Urinary bladder (tissue), 4 donors: ENCODE data around the gene MYO1E. TPM values are rescaled to one million over a fixed set of nuclear protein-coding genes. Genes with fewer than 3 reads are reported as not detected.

Experiments used
- DNase-seq: peaks from one replicate; pipeline ENCODE4 v3.0.0-alpha.2; 2015; ENCODE audit errors: extremely low spot score
- H3K27ac ChIP-seq: one replicate; pipeline ENCODE4 v1.5.1; 2013; ENCODE audit warnings: low read depth, mild to moderate bottlenecking, moderate library complexity
- H3K36me3 ChIP-seq: one replicate; pipeline ENCODE4 v1.6.1; 2013; ENCODE audit warnings: mild to moderate bottlenecking, moderate library complexity; ENCODE audit not compliant: insufficient read depth
- H3K4me1 ChIP-seq: one replicate; pipeline ENCODE4 v1.6.1; 2013; ENCODE audit warnings: mild to moderate bottlenecking, moderate library complexity; ENCODE audit not compliant: insufficient read depth
- H3K4me3 ChIP-seq: one replicate; pipeline ENCODE4 v1.5.1; 2013; ENCODE audit warnings: low read depth, low read length
- WGBS: extraction: QIAGEN DNeasy Blood & Tissue Kit; methylation state at CpG from one replicate; pipeline ENCODE4 v1.1.7; 2013; 5-methylcytosine and 5-hydroxymethylcytosine counted together
- polyA plus RNA-seq: library from polyadenylated mRNA; stranded (reverse); fragments of 200-250 nt; gene quantifications from one replicate; pipeline ENCODE4 v1.2.3, GENCODE V29; 2013
- total RNA-seq: library from RNA; depleted of rRNA; stranded (reverse); fragments of >200 nt; gene quantifications from one replicate; pipeline ENCODE4 v1.2.3, GENCODE V29; 2014
- donor health status: healthy with polysubstance abuse.
- donor health status: healthy.

The MYO1E gene
- total and polyA plus RNA-seq, 2 donors: 20.2 to 60.0 TPM

DNA sequence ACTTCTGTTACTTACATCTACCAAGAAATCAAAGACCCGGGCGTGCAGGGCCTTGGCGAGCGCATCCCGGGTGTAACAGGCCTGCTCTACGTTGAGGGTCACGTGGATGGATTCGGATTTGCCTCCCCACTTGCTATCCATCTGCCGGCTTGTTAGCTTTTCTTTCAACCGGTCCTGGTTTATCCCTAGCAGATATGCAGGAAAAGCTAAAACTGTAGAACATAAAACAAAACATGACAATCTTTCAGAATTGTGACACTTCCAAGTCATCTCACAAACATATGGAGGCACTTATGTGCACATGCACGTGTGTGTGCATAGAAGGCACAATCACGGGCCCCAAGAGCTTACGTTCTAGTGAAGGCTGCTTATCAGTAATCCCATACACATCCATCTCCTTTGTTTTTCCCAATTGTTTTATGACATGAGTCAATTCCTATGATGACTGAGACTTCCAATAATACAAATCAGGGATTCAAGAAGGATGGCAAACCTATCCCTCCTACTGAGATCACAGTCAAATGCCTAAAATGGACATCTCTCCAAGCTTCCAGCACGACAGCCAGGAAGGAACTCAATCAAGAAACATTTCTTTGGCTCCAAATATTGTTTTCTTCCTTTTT, 154.7 kb downstream of the MYO1E start:
- no peak overlapping the region for H3K27ac ChIP-seq
- no peaks in the 10 kb centered on the region for H3K4me1 ChIP-seq
- 91% methylated on average over 14 of the region's 14 CpGs for WGBS
- no peaks in the 10 kb centered on the region for H3K36me3 ChIP-seq
- H3K4me3 ChIP-seq: no peak overlapping the region
- no peak for DNase-seq

DNA sequence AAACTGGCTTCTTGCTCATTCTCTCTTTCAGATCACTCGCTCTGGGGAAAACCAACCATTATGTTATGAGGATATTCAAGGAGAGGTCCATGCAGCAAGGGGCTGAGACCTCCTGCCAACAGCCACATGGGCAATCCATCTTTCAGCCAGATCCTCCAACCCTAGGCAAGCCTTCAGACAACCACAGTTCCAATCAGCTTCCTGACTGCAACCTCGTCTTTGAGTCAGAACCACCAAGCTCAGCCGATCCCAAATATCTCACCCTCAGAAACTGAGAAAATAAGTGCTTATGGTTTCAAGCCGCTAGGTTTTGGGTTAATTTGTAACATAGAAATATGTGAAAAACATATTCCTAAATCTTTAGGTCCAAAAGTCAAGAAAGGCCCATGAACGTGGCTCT, 155.8 kb downstream of the MYO1E start:
- no peak overlapping the region for H3K27ac ChIP-seq
- DNase-seq: no peak
- H3K4me1 ChIP-seq: no peaks in the 10 kb centered on the region
- peaks cover 2% of the 10 kb centered on the region for H3K36me3 ChIP-seq
- no peak overlapping the region for H3K4me3 ChIP-seq
- WGBS: 96% methylated on average over 5 of the region's 5 CpGs

DNA sequence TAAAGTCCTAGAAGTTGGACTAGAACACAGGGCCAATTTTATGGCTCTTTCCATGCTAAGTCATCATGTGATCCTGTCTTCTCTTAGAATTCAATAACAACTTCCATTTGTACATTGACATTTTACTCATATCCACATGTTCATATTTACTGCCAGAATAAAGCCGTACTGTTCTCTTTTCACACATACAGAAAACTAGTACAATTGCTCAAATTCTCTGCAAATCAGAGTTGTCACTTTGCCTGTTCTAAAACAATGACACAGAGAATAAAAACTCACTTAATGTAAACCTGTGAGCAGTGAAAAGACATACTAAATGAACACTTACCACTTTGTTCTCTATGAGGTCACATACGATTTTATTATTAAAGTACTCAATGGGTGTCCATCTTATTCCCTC, 162.5 kb downstream of the MYO1E start:
- no peak overlapping the region for H3K27ac ChIP-seq
- DNase-seq: no peak
- no peaks in the 10 kb centered on the region for H3K4me1 ChIP-seq
- H3K36me3 ChIP-seq: peaks cover 4% of the 10 kb centered on the region
- H3K4me3 ChIP-seq: no peak overlapping the region
- WGBS: 92% methylated on average over 2 of the region's 2 CpGs

DNA sequence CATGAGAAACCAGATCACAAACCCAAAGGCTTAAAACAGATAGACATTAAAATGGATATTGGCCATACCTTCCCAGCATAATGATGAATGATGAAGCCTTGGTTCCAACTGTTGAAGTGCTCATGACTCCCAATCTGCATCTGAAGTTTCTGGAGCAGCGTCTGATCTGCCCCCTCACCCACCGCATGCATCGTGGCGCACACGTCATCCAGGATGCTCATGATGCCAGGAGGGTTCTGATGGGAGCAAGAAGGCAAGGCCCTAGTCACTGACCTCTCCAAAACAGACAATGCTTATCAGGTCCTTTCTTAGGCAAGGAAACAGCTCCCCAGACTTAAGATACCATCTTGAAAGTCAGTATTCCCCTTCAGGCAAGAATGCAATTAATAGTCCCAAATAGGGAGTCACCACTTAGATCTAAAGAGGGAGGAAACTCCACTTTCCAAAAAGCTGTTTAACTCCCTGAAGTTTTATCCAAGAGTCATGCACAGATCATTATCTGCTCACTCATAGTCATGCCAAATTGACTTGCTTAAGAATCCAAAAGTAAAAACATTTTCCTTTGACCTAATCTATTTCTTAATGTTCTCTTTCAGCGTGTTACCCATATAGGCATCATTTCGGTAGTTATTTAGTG, 163.9 kb downstream of the MYO1E start:
- H3K4me1 ChIP-seq: no peaks in the 10 kb centered on the region
- H3K36me3 ChIP-seq: peaks cover 4% of the 10 kb centered on the region
- no peak for DNase-seq
- WGBS: 93% methylated on average over 7 of the region's 7 CpGs
- H3K4me3 ChIP-seq: no peak overlapping the region
- H3K27ac ChIP-seq: no peak overlapping the region

DNA sequence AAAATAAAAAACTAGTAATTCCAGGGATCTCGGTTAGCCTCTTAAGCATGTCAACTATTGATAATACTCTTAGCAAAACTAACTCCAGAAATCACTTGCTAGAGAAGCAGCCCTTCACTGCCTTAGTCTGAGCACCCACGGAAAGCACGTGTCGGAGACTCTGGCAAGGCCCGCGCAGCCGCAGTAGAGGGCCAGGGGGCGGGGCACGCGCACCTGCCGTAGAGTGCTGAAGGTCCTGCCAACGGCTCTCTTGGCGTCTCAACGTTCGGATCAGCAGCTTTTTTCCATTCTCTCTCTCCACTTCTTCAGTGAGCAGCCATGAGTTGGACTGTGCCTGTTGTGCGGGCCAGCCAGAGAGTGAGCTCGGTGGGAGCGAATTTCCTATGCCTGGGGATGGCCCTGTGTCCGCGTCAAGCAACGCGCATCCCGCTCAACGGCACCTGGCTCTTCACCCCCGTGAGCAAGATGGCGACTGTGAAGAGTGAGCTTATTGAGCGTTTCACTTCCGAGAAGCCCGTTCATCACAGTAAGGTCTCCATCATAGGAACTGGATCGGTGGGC, 166.0 kb downstream of the MYO1E start, which contains the start of gene LDHAL6B:
LDHAL6B (plus strand) TSS at position 221 of the 561 bp plus-strand sequence; CDS start at position 319, 98 bp downstream.
- H3K27ac ChIP-seq: no peak within 1 kb of the TSS
- H3K4me1 ChIP-seq: no peaks in the 10 kb centered on the region
- DNase-seq: no peak
- 94% methylated on average over 30 of the region's 30 CpGs for WGBS
- H3K4me3 ChIP-seq: no peak within 1 kb of the TSS
- peaks cover 2% of the 10 kb centered on the region for H3K36me3 ChIP-seq

DNA sequence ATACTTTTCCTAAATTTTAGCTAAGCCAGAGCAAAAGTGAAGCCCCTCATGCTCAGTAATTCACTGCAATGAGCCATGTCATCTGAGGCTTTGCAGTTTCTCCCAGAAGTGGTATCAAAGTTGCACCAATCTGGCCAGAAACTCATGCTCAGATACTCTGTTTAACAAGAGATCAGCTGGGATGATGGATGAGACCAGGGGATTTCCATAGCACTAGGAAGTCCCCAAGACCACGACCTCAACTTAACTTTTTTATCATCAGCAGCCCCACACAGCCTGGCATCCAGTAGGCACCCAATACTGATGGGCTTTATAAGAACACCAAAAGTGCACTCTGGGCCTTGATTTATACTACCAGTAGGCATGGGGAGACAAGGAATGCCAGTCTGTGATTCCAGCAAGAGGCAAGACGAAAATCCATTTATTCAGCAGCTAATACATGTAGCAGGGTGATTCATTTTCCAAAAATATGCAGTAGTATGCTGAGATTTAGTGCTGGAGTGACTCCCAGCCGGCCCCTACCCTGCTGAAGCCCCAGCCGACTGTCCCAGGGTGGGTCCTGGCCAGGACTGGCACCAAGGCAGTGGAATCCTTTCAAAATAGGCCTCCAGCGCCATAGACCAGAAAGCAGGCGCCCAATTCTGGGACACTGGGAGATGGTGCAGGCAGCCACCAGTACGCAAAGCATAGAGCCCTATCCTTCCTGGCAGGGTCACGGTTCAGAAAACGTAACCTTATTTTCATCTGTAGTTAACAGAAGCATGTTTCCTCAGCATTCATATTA, 166.6 kb downstream of the MYO1E start:
- 84% methylated on average over 9 of the region's 9 CpGs for WGBS
- peaks cover 2% of the 10 kb centered on the region for H3K36me3 ChIP-seq

DNA sequence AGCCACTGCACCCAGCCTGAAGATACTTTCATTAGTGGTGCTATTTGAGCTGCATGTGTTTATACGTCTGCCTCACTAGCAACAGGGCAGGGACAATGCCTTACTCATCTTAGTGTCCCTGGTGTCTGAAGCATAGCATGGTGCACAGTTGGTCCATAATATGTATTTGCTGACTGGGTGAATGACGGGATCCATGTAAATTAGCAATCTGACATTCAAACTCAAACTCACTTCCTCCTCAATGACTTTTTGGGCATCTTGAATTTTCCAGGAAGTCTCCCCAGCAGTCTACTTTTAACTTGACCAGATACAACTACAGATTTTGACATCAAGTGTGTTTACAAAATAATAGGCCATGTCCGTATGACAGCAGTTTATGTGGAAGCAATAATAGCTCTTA, 169.0 kb downstream of the MYO1E start:
- 79% methylated on average over 3 of the region's 3 CpGs for WGBS
- Histone ChIP-seq H3K4me3 (no peak overlapping the region), H3K4me1 (no peaks in the 10 kb centered on the region), H3K27ac (no peak overlapping the region), H3K36me3 (no peaks in the 10 kb centered on the region)
- no peak for DNase-seq

More for the DNA sequence above, 166.6 kb downstream of the MYO1E start:
- Histone ChIP-seq H3K4me3 (no peak overlapping the region), H3K4me1 (no peaks in the 10 kb centered on the region), H3K27ac (no peak overlapping the region)
- DNase-seq: no peak

DNA sequence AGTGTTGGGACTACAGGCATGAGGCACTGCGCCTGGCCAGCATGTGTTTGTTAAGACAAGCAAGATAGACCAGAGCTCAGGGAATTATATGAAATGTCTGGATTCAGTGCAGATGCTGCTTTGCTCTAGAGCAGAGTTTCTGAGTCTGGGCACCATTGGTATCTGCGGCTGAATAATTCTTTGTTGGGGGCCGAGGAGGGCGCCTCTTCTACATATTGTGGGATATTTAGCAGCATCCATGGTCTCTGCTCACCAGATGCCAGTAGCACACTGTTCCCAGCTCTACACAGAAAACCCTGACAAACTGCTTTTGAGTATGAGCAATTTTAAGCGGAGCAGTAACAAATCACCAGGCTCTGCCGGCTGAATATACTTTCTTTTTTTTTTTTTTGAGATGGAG, 169.7 kb downstream of the MYO1E start:
- no peaks in the 10 kb centered on the region for H3K36me3 ChIP-seq
- DNase-seq: no peak
- H3K4me3 ChIP-seq: no peak overlapping the region
- no peak overlapping the region for H3K27ac ChIP-seq
- WGBS: 93% methylated on average over 6 of the region's 6 CpGs
- H3K4me1 ChIP-seq: no peaks in the 10 kb centered on the region

DNA sequence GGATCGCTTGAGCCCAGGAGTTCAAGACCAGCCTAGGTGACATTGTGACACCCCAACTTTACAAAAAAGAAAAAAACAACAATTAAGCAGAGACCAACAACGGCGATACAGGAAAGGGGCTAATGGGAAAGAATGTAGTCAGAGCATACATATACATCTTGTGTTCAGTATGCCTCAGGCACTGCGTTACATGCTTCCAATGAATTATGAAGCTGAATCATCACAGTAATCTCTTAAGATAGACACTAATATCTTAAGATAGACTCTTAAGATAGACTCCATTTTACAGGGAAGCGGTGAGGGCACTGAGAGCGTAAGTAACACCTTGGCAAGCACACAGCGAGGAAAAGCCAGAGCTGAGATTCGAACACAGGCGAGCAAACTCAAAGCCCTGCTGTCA, 172.1 kb downstream of the MYO1E start:
- no peaks in the 10 kb centered on the region for H3K4me1 ChIP-seq
- no peaks in the 10 kb centered on the region for H3K36me3 ChIP-seq
- no peak overlapping the region for H3K4me3 ChIP-seq
- DNase-seq: no peak
- WGBS: 93% methylated on average over 9 of the region's 9 CpGs
- H3K27ac ChIP-seq: no peak overlapping the region

DNA sequence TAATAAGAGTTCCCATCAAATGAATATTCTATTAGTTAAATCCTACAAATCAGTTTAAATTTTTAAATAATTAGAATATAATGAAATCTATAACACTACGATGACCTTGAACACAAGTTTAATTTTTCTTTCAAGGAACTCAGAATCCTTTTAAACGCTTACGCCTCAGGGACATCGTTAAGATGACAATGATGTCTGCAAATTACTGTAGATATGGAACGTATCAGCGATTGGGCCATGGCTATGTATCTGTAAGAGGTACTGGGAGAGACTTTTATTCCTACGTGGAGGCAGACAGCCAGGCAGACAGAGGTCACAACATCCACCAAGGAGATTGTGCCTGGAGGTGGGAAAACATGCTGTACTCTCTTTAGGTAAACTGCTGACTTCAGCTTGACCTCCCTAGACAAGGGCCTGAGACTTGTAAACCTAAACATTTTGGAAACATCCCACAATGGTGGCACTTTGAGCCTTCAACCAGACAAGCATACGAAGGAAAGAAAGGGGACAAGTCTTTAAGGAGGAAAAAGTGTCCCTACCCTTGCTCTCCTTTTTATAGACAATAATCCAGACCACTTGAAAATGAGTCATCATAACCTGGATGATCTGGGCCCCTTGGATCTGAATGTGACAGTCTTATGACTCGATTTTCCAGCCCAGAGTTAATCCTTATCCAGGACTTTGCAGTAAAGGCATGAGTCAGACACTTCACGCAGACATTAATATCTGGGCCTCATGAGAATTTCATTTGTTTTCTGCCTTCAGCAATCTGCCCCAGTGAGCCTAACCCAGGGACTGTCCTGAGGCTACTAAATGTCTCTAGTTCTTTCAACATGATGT, 172.8 kb downstream of the MYO1E start:
- DNase-seq: no peak
- Histone ChIP-seq H3K36me3 (no peaks in the 10 kb centered on the region), H3K27ac (no peak overlapping the region), H3K4me3 (no peak overlapping the region), H3K4me1 (no peaks in the 10 kb centered on the region)
- 79% methylated on average over 10 of the region's 10 CpGs for WGBS

DNA sequence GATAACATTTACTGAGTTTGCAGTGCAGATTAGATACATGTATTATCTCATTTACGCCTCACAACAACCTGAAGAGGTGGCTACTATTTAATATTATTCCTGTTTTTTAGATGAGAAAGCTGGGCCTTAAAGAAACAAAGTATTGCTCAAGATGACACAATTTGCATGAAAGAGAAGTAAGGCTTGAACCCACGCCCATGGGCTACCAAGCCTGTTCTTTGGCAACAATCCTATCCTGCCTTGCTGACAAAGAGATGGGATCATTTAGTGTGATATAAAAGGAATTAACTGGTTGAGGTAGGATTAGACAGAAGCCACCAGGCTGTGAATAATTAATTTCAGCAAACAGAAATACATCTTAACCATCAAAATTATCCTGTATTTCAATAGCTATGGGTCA, 175.2 kb downstream of the MYO1E start:
- Histone ChIP-seq H3K27ac (no peak overlapping the region), H3K4me1 (no peaks in the 10 kb centered on the region), H3K4me3 (no peak overlapping the region), H3K36me3 (no peaks in the 10 kb centered on the region)
- WGBS: 96% methylated on average over 2 of the region's 2 CpGs
- no peak for DNase-seq

DNA sequence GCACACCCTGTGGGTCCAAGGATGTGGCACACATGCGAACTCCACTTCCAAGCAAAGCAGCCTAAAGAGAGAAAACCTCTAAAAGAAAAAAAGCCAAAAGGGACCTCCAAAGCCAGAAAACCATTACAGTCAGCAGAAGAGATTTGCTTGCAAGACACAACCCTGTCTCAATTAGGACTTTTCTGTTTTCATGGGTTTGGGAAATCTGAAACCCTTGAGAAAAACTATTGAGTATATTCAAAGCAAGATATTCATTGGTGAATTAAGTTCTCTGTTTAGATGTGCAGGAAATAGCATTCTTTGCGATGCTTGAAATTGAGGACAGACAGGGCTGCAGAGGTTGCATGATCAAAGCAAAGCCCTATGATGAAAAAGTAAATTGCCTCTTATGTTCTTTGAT, 176.3 kb downstream of the MYO1E start:
- Histone ChIP-seq H3K4me3 (no peak overlapping the region), H3K36me3 (no peaks in the 10 kb centered on the region), H3K4me1 (no peaks in the 10 kb centered on the region), H3K27ac (no peak overlapping the region)
- no peak for DNase-seq
- WGBS: 93% methylated on average over 2 of the region's 2 CpGs

DNA sequence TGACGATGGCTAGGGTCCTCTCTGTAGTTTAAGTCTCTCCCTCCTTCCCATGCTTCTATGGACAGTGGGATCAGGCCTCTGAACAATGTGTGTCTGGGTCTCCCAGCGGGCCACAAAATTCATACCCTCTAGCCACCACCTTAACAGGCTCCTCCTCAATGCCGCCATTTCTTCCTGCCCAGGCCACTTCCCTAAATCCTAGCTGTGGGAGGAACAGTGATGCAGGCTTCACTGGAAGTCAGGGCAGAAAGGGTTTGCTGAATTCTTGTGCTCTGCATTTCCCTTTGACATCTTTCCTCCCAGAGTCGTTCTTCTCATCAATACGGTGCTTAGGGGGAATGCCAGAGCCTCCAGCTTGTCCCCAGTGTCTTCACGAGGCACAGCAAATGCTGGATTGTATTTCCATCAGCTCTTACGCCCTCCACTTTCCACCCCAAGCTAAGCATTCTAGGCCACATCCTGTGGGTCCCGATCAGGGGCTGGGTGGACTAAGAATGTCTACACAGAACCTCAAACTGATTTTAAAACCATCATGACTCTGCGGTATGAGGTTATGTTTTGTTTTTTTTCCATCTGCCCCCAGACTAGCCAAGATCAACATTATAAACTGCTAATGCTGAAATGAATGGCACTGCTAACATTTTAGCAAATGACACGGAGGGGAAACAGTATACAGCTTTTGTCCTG, 177.9 kb downstream of the MYO1E start:
- DNase-seq: no peak
- Histone ChIP-seq H3K36me3 (no peaks in the 10 kb centered on the region), H3K4me1 (no peaks in the 10 kb centered on the region), H3K27ac (no peak overlapping the region), H3K4me3 (no peak overlapping the region)
- WGBS: 89% methylated on average over 10 of the region's 10 CpGs
